Parathyroid adenoma (tissue), 2 donors: ENCODE results near the gene YEATS2.

Source experiments
- H2AFZ ChIP-seq: fragments of 300-600 bp; sonication (generic); one replicate; pipeline ENCODE4 v1.7.0; 2017; ENCODE audit warnings: antibody characterized with exemption, mild to moderate bottlenecking
- H3K27ac ChIP-seq: fragments of 300-600 bp; sonication (generic); one replicate; pipeline ENCODE4 v1.7.0; 2017
- H3K27me3 ChIP-seq: fragments of 300-600 bp; sonication (generic); one replicate; pipeline ENCODE4 v1.7.0; 2017; ENCODE audit warnings: low read length; ENCODE audit not compliant: control insufficient read depth, insufficient read depth
- H3K36me3 ChIP-seq: fragments of 300-600 bp; sonication (generic); one replicate; pipeline ENCODE4 v1.7.0; 2017; ENCODE audit warnings: low read length; ENCODE audit not compliant: control insufficient read depth, insufficient read depth
- H3K4me1 ChIP-seq: fragments of 300-600 bp; sonication (generic); one replicate; pipeline ENCODE4 v1.7.0; 2017; ENCODE audit warnings: control low read depth
- H3K4me2 ChIP-seq: fragments of 300-600 bp; sonication (generic); one replicate; pipeline ENCODE4 v1.7.0; 2017; ENCODE audit warnings: low read length
- H3K4me3 ChIP-seq: fragments of 300-600 bp; sonication (generic); one replicate; pipeline ENCODE4 v1.7.0; 2017; ENCODE audit warnings: low read depth, low read length
- H3K79me2 ChIP-seq: fragments of 300-600 bp; sonication (generic); one replicate; pipeline ENCODE4 v1.7.0; 2017; ENCODE audit warnings: control low read depth
- H3K9ac ChIP-seq: fragments of 300-600 bp; sonication (generic); one replicate; pipeline ENCODE4 v1.7.0; 2017; ENCODE audit warnings: mild to moderate bottlenecking
- H3K9me3 ChIP-seq: fragments of 300-600 bp; sonication (generic); one replicate; pipeline ENCODE4 v1.7.0; 2017; ENCODE audit warnings: low read length; ENCODE audit not compliant: control insufficient read depth
- CTCF ChIP-seq: fragments of 300-600 bp; sonication (generic); IDR thresholded peaks from one replicate; pipeline ENCODE4 v1.7.0; 2017; ENCODE audit warnings: antibody characterized with exemption, mild to moderate bottlenecking
- donor health status: primary hyperparathyroidism.

Gene YEATS2

GRCh38 chr3:183845608-183846288, 148.2 kb downstream of the YEATS2 start:
- Histone ChIP-seq H3K4me2 (no peak overlapping the region), H3K9me3 (no peaks in the 10 kb centered on the region), H3K27me3 (no peaks in the 10 kb centered on the region), H3K27ac (no peak overlapping the region), H3K79me2 (peaks cover 8% of the 10 kb centered on the region), H3K9ac (no peak overlapping the region), H3K4me1 (peaks cover 4% of the 10 kb centered on the region), H3K4me3 (no peak overlapping the region), H3K36me3 (no peaks in the 10 kb centered on the region), H2AFZ (no peak overlapping the region)
- TF ChIP-seq CTCF: no peak

GRCh38 chr3:183854318-183855035, 156.9 kb downstream of the YEATS2 start:
- Histone ChIP-seq H3K36me3 (no peaks in the 10 kb centered on the region), H3K4me2 (no peak overlapping the region), H3K9ac (no peak overlapping the region), H3K9me3 (no peaks in the 10 kb centered on the region), H3K79me2 (peaks cover 3% of the 10 kb centered on the region), H3K4me3 (no peak overlapping the region), H3K27ac (no peak overlapping the region), H3K4me1 (no peaks in the 10 kb centered on the region), H2AFZ (no peak overlapping the region), H3K27me3 (no peaks in the 10 kb centered on the region)
- TF ChIP-seq CTCF: no peak

GRCh38 chr3:183857863-183858262, 160.3 kb downstream of the YEATS2 start:
- H3K4me2 ChIP-seq: no peak overlapping the region
- no peak overlapping the region for H3K27ac ChIP-seq
- no peaks in the 10 kb centered on the region for H3K79me2 ChIP-seq
- no peaks in the 10 kb centered on the region for H3K4me1 ChIP-seq
- H3K27me3 ChIP-seq: no peaks in the 10 kb centered on the region
- TF ChIP-seq CTCF: no peak
- H3K9ac ChIP-seq: no peak overlapping the region
- H3K9me3 ChIP-seq: no peaks in the 10 kb centered on the region
- H3K4me3 ChIP-seq: no peak overlapping the region
- no peaks in the 10 kb centered on the region for H3K36me3 ChIP-seq
- no peak overlapping the region for H2AFZ ChIP-seq
